ENCODE data around the gene GRIN2A. TPM values are rescaled to one million over a fixed set of nuclear protein-coding genes. Genes with fewer than 3 reads are reported as not detected.

The GRIN2A gene
- polyA plus RNA-seq, 1 experiment = not detected

GRCh38 chr16:10168258-10168657 is 14.0 kb downstream of the GRIN2A start:
- Histone ChIP-seq H3K36me3 (ENCODE audit: control insufficient read depth, insufficient read depth, low read length) (no peaks in the 10 kb centered on the region), H3K27me3 (ENCODE audit: control insufficient read depth, insufficient read depth, low read length) (no peaks in the 10 kb centered on the region), H3K4me3 (ENCODE audit: low read depth, low read length) (no peak overlapping the region)
- ChIA-PET CTCF (interaction anchor here (1.7 kb wide), 1 partner anchor 46 kb away, joined by 6 read pairs; no protein-coding TSS in a partner anchor), POLR2A (no interaction called here)
- DNase-seq (ENCODE audit: low read depth) = peak; percentile 6
- no peak for TF ChIP-seq CTCF (IDR thresholded peaks at IDR 0.05; ENCODE audit: insufficient read depth, low read depth, low read length)

DNA sequence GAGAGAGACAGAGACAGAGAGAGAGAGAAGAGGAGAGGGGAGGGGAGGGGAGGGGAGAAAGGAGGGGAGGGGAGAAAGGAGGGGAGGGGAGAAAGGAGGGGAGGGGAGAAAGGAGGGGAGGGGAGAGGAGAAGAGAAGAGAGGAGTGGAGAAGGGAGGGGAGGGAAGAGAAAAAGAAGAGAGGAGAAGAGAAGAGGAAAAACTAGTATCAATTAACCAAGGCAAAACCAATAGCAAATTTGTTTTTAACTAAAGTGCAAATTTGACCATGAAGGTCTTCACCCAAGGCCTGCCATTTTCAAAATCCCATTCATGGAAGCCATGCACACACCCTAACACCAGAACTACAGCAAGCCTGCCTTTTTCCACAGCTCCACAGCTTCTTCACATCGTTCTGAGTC is 16.6 kb downstream of the GRIN2A start:
- CTCF ChIA-PET = no interaction called here
- Histone ChIP-seq H3K36me3 (ENCODE audit: control insufficient read depth, insufficient read depth, low read length) (no peaks in the 10 kb centered on the region), H3K4me3 (ENCODE audit: low read depth, low read length) (no peak overlapping the region), H3K27me3 (ENCODE audit: control insufficient read depth, insufficient read depth, low read length) (peaks cover 5% of the 10 kb centered on the region)
- no peak for TF ChIP-seq CTCF (IDR thresholded peaks at IDR 0.05; ENCODE audit: insufficient read depth, low read depth, low read length)
- POLR2A ChIA-PET = no interaction called here
- DNase-seq (ENCODE audit: low read depth) = no peak

- ChIA-PET POLR2A (no interaction called here), CTCF (no interaction called here)
- peaks cover 8% of the 10 kb centered on the region for H3K27me3 ChIP-seq (ENCODE audit: control insufficient read depth, insufficient read depth, low read length)
- DNase-seq (ENCODE audit: low read depth) = no peak
- H3K4me3 ChIP-seq (ENCODE audit: low read depth, low read length) = no peak overlapping the region
- no peak for TF ChIP-seq CTCF (IDR thresholded peaks at IDR 0.05; ENCODE audit: insufficient read depth, low read depth, low read length)
- H3K36me3 ChIP-seq (ENCODE audit: control insufficient read depth, insufficient read depth, low read length) = no peaks in the 10 kb centered on the region
Measured at GRCh38 chr16:10162981-10163380, 19.2 kb downstream of the GRIN2A start.

GRCh38 chr16:10156099-10156498 is 26.1 kb downstream of the GRIN2A start:
- Histone ChIP-seq H3K27me3 (ENCODE audit: control insufficient read depth, insufficient read depth, low read length) (peaks cover 3% of the 10 kb centered on the region; the same call in 1 of the 2 replicates), H3K36me3 (ENCODE audit: control insufficient read depth, insufficient read depth, low read length) (no peaks in the 10 kb centered on the region), H3K4me3 (ENCODE audit: low read depth, low read length) (no peak overlapping the region)
- DNase-seq (ENCODE audit: low read depth) = peak; percentile 15
- ChIA-PET CTCF (interaction anchor here (0.7 to 0.9 kb wide), 2 partner anchors 37 to 168 kb away, joined by 3 to 4 read pairs; no protein-coding TSS in a partner anchor), POLR2A (no interaction called here)
- TF ChIP-seq CTCF (IDR thresholded peaks at IDR 0.05; ENCODE audit: insufficient read depth, low read depth, low read length) = no peak

GRCh38 chr16:10154389-10154788 is 27.8 kb downstream of the GRIN2A start:
- POLR2A ChIA-PET = no interaction called here
- no peak for DNase-seq (ENCODE audit: low read depth)
- Histone ChIP-seq H3K27me3 (ENCODE audit: control insufficient read depth, insufficient read depth, low read length) (peaks cover 4% of the 10 kb centered on the region), H3K4me3 (ENCODE audit: low read depth, low read length) (no peak overlapping the region), H3K36me3 (ENCODE audit: control insufficient read depth, insufficient read depth, low read length) (no peaks in the 10 kb centered on the region)
- CTCF ChIA-PET = no interaction called here
- TF ChIP-seq CTCF (IDR thresholded peaks at IDR 0.05; ENCODE audit: insufficient read depth, low read depth, low read length) = no peak
